ENCODE results near the gene GINM1.

GINM1 gene

GRCh38 chr6:149593408-149593807 is 27.2 kb downstream of the GINM1 start:
- no peak for DNase-seq (ENCODE audit: low spot score)

DNA sequence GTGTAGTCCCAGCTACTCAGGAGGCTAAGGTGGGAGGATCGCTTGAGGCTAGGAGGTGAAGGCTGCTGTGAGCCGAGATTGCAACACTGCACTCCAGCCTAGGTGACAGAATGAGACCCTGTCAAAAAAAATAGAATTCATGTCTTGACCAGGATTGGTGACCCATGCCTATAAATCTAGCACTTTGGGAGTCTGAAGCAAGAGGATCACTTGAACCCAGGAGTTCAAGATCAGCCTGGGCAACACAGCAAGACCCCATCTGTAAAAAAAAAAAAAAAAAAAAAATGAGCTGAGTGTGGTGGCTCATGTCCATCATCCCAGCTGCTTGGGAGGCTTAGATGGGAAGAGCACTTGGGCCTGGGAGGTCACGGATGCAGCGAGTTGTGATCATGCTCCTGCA is 34.3 kb downstream of the GINM1 start:
- DNase-seq (ENCODE audit: low spot score) = no peak

GRCh38 chr6:149608381-149608982 is 42.3 kb downstream of the GINM1 start:
- no peak for DNase-seq (ENCODE audit: low spot score)

GRCh38 chr6:149614337-149614736 is 48.2 kb downstream of the GINM1 start:
- DNase-seq (ENCODE audit: low spot score) = no peak

DNA sequence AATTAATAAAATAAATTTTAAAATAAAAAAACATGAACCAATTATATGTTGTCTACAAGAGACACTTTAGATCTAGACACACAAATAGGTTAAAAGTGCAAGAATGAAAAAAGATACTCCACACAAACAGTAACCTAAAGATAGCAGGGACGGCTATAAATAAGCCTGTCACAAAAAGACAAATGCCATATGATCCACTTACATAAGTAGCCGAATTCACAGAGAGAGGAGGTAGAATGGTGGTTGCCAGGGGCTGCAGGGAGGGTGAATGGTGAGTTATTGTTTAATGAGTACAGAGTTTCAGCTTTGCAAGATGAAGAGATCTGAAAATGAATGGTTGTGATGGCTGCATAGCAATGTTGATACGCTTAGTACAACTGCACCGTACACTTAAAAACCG is 49.6 kb downstream of the GINM1 start:
- no peak for DNase-seq (ENCODE audit: low spot score)

DNA sequence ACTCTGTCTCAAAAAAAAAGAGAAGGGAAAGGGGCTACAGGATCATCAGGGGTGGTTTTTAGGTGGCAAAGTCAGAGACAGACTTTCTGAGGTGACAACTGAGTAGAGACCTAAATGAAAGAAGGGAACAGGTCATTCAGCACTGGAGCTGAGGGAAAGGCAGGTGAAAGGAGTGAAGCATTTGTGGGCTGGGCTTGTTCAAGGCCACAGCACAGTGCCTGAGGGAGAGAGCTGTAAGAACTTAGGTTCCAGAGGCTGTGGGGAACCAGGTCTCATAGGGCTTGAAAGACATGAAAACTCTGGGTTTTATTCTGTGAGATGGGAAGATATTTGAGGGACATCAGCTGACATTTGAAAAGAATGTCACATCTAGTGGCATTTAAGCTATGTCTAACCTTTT is 61.5 kb downstream of the GINM1 start:
- DNase-seq (ENCODE audit: low spot score) = no peak

GRCh38 chr6:149628875-149629510 is 62.8 kb downstream of the GINM1 start:
- no peak for DNase-seq (ENCODE audit: low spot score)

- DNase-seq (ENCODE audit: low spot score) = no peak
These were observed 68.1 kb downstream of the GINM1 start for GRCh38 chr6:149634315-149634714.

DNA sequence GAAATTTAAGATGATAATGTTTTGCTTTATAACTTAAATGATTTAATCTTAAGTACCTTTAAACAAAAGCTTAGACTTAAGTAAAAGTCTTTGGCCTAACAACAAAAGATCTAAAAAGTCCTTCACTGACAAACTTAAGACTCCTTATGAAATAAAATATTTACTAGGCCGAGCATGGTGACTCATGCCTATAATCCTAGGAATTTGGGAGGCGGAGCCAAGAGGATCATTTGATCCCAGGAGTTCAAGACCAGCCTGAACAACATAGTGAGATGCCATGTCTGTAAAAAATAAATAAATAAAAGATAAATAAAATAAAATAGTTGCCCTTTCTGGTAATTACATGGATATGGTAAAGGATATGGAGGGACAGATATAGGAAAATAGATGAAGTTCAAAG is 69.9 kb downstream of the GINM1 start:
- DNase-seq (ENCODE audit: low spot score) = no peak

Measured in CD4-positive, alpha-beta T cell treated with Interleukin-15 for 4 hours (primary cell).